Fibroblast of pulmonary artery (primary cell): ENCODE measurements around the gene SHB.

Experiments
- DNase-seq: peaks from one replicate; pipeline ENCODE4 v3.0.0-alpha.2; 2010; ENCODE audit warnings: low read depth
- H3K4me3 ChIP-seq: replicated peaks from 2 replicates; pipeline ENCODE4 v1.5.1; 2011; ENCODE audit warnings: low read depth, mild to moderate bottlenecking, control low read depth, low read length, moderate library complexity
- TF ChIP-seq, protein P1 (sequence below): IDR thresholded peaks from 2 replicates; pipeline ENCODE4 v1.5.1; 2011; ENCODE audit warnings: mild to moderate bottlenecking, control low read depth, low read length, inconsistent platforms; ENCODE audit errors: missing control alignments

The SHB gene

DNA sequence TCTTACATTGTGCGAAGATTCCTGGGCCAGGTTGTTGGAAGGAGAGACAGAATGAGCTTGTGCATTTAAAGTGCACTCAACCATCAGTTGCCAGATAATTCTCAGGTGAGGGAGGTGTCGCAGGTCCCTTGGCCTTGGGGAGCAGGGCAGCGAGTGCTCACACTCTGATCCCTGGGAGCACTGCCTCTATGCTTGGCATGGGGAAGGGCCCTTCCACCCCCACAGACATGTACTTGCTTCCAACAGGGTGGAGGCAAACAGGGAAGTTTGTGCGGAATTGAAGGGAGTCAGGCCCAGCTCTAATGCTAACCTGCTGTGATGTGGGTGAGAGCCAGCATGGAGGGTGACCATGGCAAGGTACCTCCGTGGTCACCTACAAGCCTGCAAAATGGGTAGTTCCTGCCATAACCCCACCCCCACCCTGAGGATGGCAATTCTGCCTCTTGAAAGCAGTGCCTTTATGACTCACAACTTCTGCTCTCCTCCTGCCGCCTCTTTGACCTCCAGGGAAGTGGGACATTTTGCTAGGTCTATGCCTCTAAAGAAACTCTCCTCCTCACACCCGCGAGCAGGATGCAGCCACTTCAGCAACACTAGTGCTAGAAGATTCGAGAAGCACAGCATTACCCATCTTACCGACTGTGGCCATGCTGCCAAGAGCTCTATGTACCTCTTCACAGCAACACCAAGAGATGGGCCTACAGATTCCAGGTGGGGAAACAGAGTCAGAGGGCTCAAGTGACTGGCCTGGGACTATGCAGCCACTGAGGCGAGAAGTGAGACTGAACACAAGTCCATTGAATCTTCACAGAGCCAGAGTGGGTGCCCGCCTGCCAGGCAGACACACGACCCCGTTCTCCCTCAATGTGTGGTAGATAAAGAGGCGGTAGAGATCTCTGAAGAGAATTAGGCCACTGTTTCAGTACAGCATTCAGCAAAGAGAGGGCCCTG lies 143.0 kb downstream of the SHB start:
- DNase-seq = no peak
- no peak overlapping the region for H3K4me3 ChIP-seq
- TF ChIP-seq, protein P1, sequence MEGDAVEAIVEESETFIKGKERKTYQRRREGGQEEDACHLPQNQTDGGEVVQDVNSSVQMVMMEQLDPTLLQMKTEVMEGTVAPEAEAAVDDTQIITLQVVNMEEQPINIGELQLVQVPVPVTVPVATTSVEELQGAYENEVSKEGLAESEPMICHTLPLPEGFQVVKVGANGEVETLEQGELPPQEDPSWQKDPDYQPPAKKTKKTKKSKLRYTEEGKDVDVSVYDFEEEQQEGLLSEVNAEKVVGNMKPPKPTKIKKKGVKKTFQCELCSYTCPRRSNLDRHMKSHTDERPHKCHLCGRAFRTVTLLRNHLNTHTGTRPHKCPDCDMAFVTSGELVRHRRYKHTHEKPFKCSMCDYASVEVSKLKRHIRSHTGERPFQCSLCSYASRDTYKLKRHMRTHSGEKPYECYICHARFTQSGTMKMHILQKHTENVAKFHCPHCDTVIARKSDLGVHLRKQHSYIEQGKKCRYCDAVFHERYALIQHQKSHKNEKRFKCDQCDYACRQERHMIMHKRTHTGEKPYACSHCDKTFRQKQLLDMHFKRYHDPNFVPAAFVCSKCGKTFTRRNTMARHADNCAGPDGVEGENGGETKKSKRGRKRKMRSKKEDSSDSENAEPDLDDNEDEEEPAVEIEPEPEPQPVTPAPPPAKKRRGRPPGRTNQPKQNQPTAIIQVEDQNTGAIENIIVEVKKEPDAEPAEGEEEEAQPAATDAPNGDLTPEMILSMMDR = no peak

DNA sequence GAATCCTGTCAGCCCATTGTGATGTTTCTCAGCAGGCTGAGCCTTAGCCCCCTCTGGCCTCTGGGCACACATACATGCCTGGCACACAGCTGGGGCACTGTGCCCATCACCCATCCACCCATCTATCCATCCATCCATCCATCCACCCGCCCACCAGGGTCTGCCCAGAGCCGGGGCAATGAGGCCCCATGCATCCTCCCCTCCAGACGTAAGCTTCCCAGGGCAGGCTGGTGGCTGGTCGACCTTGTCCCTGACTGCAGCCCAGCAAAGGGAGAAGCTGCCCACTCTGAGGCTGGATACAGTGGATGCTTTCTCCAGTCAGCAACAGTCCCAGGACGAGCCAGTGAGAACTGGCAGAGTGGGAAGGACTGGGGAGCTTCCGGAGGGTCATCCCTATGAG lies 144.0 kb downstream of the SHB start:
- DNase-seq = no peak

DNA sequence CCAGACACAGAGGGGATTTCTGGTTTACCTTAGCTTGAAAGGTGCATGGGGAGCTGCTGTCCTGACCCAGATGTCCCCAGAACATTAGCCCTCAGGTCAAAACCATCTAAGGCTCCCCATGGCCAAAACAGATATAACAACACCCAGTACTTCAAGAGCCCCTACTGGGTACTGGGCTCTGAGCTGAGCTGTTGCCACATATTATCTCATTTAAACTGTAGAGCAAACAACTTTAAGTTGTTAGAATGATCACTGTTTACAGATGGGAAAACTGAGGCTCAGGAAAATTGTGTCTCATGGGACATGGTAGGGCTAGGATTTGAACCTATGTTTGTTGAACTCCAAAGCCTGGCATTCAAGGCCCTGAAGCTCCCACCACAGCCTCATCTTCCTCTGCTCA lies 144.5 kb downstream of the SHB start:
- DNase-seq = no peak
- no peak overlapping the region for H3K4me3 ChIP-seq
- TF ChIP-seq, protein P1 = no peak

More for the DNA sequence above, 144.0 kb downstream of the SHB start:
- H3K4me3 ChIP-seq = no peak overlapping the region
- TF ChIP-seq, protein P1 = no peak

DNA sequence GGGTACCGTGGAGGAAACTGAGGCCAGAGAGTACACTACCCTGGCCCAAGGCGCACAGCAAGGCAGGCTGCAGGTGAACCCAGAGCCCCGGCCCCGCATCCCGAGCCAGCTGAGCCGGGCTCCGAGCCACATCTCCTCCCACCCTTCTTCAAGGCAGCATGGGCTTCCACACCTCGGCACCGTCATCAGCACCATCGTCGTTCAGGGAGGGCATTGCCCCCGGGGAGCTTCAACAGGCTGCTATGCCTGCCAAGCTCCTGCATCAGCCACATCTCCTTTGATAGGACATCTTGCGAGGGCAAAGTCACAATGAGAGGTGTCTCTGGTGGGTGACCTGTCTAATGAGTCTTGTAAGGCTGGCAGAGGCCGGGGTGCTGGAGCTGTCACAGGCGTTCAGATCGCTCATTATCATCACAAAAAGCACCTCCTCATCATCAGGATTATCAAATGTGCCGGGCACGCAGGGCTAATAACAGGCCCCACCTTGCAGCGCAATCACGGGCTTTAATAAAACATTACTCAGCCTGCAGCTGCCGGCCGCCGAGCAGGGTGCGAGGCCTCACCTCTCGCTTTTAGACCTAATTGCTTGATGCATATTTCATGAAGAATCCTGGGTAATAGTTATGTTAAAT lies 145.1 kb downstream of the SHB start:
- H3K4me3 ChIP-seq = no peak overlapping the region
- TF ChIP-seq, protein P1 = no peak

DNA sequence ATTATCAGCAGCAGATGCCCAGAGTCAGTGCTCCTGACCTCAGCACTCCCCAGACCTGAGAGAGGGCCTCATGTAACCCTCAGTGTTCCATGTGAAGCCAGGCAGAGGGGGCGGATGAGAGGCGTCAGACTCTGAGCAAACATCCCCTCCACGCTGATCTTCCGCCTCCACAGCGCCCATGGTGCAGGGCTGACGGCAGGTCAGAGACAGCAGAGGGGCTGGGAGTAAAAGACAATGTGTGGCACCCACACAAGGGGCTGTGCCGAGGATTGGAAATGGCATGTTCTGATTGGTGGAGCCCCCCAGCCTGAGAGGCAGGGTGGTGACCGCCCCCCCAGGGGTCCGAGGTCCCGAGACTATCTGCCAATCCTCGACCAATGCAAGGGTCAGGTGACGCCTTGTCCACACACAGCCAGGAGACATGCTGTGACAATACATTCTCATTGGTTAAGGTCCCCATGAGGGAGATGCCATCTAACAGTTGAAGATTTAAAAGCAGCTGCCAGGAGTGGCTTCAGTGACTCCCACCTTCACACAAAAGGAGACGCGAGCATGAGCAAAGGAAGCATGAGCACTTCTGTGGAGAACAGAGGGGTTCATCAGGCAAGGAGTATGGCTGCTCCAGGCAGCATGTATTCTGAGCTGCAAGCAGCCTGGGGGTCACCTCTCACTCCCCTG lies 145.8 kb downstream of the SHB start:
- DNase-seq = no peak
- no peak overlapping the region for H3K4me3 ChIP-seq
- TF ChIP-seq, protein P1 = no peak

More for the DNA sequence above, 145.1 kb downstream of the SHB start:
- DNase-seq = no peak

DNA sequence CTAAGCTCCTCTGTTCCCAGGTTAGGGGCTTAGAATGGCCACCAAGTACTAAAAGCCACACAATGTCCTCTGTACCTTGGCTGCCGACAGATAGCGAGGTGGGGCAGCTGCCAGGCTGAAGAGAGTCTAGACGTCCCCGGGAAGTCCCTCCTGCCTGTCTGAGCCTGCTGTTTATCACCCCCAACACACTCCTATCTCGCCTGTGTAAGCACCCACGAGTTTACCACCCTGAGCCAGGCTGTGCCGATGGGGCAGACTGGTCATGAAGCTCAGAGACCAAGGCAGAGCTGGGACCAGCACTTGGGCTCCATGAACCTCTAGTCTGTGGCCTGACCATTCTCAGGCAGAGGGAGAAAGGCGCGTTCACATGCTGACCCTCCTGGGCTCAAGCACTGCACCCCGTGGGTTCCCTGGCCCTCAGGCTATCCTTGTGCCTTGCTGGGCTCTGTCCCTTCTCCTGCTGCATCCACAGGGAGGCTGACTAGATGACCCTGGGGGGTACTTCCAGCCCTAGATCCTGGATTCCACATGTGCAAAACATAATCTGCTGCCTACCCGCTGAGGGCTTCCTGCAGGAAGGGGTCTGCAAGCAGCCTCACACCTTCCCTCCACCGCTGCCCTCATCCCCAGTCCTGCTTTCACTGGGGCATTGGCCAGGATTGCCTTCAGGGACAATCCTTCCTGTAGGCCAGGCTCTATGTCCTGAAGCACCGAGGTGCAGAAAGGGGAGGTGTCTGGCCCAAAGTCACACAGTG lies 146.5 kb downstream of the SHB start:
- DNase-seq = no peak
- no peak overlapping the region for H3K4me3 ChIP-seq
- TF ChIP-seq, protein P1 = no peak
